ENCODE measurements around the gene HIF3A. TPM values are rescaled to one million over a fixed set of nuclear protein-coding genes. Genes with fewer than 3 reads are reported as not detected.
"Not testable (repeated sequence)": the region's sequence is repeated elsewhere in the genome, so short reads cannot be mapped to it uniquely, and the experiment has no call there.

Gene HIF3A
- total and polyA plus RNA-seq, 9 of the 15 experiments (the other 6 are each of a cell fraction or from before 2014, with no cell fraction given): 0.29 TPM; not detected in 8

DNA sequence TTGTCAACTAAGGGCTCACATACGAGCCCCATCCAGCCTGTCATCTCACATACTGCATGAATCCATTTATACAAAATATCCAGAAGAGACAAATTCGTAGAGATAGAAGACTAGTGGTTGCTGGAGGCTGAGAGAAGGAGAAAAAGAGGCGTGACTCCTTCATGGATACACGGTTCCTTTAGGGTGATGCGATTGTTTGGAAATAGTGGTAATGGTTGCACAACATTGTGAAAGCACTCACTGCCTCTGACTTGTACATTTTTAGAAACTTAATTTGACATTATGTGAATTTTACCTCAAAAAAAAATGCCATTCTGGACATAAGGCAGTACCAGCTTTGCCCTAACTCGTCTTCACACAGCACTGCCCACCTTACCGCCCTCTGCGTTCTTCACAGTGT is 40.0 kb upstream of the HIF3A start:
- Histone ChIP-seq H3K9ac (ENCODE audit: insufficient read depth in 1 of 2, low read depth in 2 of 2, low read length in 2 of 2) (no peak overlapping the region), H2AFZ (ENCODE audit: low read depth, low read length) (no peak overlapping the region), H3K9me3 (replicated peaks; ENCODE audit: control insufficient read depth, insufficient read depth, low read depth, low read length) (no peaks in the 10 kb centered on the region), H3K27me3 (ENCODE audit: control insufficient read depth in 2 of 2, insufficient read depth in 2 of 2, low read length in 2 of 2) (peaks cover 8 to 39% of the 10 kb centered on the region in 2 experiments; a peak in 4 of 5 replicates), H3K4me1 (replicated peaks in 1 of 2; ENCODE audit: control insufficient read depth in 2 of 2, insufficient read depth in 2 of 2, low read length in 2 of 2) (peaks cover 0 to 3% of the 10 kb centered on the region in 2 experiments; a peak in 1 of 5 replicates), H3K9me1 (ENCODE audit: control insufficient read depth, insufficient read depth, low read length) (no peaks in the 10 kb centered on the region), H3K27ac (ENCODE audit: extremely low read depth, low read depth, low read length) (no peak overlapping the region), H3K4me3 (no peak overlapping the region), H3K79me2 (ENCODE audit: control insufficient read depth, insufficient read depth, low read length) (no peaks in the 10 kb centered on the region), H4K20me1 (replicated peaks; ENCODE audit: control insufficient read depth, insufficient read depth, low read length) (no peaks in the 10 kb centered on the region), H3K4me2 (ENCODE audit: insufficient read depth, low read length) (no peak overlapping the region), H3K36me3 (ENCODE audit: control insufficient read depth, insufficient read depth, low read length) (no peaks in the 10 kb centered on the region)
- in situ Hi-C loops (cut with MboI) (no loop called here), intact Hi-C loops (cut with micrococcal nuclease) (no loop called here)
- no peak for DNase-seq (ENCODE audit: extremely low read depth in 1 of 4, low spot score in 3 of 4)
- BruUV-seq (replicated peaks): no TSS peak
- 1% methylated on average over 7 of the region's 8 CpGs for WGBS (ENCODE audit: insufficient coverage, low coverage, missing lambda C conversion rate)
- CTCF ChIA-PET (ENCODE audit: low intra/inter-chr PET ratio): interaction anchor here (0.6 kb wide), 1 partner anchor 228 kb away, joined by 4 read pairs; no protein-coding TSS in a partner anchor
- TF ChIP-seq CEBPG (CRISPR knock-in tag; IDR thresholded peaks at IDR 0.05): peak; percentile 50; the same call in 1 of the 2 replicates
- peak; percentile 43 to 87; a peak in 3 of 4 replicates for TF ChIP-seq CEBPG (tag; conservative IDR thresholded peaks at IDR 0.05 in 1 of 2, IDR thresholded peaks at IDR 0.05 in 1 of 2)
- TF ChIP-seq CEBPB (tag; IDR thresholded peaks at IDR 0.05): peak; percentile 62
- TF ChIP-seq, protein P1, sequence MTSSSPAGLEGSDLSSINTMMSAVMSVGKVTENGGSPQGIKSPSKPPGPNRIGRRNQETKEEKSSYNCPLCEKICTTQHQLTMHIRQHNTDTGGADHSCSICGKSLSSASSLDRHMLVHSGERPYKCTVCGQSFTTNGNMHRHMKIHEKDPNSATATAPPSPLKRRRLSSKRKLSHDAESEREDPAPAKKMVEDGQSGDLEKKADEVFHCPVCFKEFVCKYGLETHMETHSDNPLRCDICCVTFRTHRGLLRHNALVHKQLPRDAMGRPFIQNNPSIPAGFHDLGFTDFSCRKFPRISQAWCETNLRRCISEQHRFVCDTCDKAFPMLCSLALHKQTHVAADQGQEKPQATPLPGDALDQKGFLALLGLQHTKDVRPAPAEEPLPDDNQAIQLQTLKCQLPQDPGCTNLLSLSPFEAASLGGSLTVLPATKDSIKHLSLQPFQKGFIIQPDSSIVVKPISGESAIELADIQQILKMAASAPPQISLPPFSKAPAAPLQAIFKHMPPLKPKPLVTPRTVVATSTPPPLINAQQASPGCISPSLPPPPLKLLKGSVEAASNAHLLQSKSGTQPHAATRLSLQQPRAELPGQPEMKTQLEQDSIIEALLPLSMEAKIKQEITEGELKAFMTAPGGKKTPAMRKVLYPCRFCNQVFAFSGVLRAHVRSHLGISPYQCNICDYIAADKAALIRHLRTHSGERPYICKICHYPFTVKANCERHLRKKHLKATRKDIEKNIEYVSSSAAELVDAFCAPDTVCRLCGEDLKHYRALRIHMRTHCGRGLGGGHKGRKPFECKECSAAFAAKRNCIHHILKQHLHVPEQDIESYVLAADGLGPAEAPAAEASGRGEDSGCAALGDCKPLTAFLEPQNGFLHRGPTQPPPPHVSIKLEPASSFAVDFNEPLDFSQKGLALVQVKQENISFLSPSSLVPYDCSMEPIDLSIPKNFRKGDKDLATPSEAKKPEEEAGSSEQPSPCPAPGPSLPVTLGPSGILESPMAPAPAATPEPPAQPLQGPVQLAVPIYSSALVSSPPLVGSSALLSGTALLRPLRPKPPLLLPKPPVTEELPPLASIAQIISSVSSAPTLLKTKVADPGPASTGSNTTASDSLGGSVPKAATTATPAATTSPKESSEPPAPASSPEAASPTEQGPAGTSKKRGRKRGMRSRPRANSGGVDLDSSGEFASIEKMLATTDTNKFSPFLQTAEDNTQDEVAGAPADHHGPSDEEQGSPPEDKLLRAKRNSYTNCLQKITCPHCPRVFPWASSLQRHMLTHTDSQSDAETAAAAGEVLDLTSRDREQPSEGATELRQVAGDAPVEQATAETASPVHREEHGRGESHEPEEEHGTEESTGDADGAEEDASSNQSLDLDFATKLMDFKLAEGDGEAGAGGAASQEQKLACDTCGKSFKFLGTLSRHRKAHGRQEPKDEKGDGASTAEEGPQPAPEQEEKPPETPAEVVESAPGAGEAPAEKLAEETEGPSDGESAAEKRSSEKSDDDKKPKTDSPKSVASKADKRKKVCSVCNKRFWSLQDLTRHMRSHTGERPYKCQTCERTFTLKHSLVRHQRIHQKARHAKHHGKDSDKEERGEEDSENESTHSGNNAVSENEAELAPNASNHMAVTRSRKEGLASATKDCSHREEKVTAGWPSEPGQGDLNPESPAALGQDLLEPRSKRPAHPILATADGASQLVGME (CRISPR knock-in tag; IDR thresholded peaks at IDR 0.05): no peak
- TF ChIP-seq HIVEP1 (CRISPR knock-in tag; IDR thresholded peaks at IDR 0.05): no peak
- no peak for ATAC-seq
- POLR2A ChIA-PET: interaction anchor here (0.6 to 1.7 kb wide), 3 partner anchors 8 to 394 kb away, joined by 3 read pairs; partner anchors contain the start of gene SYMPK
- peak; percentile 32 for FAIRE-seq

DNA sequence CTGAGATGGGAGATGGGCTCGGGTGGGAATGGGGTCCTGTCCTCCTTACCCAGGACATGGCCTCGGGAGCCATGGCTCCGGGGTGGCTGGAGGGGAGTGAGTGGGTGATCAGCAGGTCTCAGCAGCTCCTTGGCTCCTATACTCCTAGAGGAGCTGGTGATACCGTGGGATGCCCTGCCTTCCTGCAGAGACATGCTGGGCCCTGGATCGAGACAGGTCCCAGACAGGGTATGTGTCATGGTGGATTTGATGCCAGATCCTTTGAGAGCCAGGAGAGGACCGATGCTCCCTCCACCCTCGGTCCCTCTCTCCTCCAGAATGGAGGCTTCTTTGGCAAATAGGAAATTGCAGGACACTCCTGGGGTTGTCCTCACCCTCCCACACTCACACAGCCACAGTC is 35.3 kb upstream of the HIF3A start:
- POLR2A ChIA-PET: interaction anchor here (0.8 kb wide), 1 partner anchor 9 kb away, joined by 3 read pairs; no protein-coding TSS in a partner anchor
- H4K20me1 ChIP-seq (replicated peaks; ENCODE audit: control insufficient read depth, insufficient read depth, low read length); H3K36me3 ChIP-seq (ENCODE audit: control insufficient read depth, insufficient read depth, low read length); H3K4me2 ChIP-seq (ENCODE audit: insufficient read depth, low read length); H3K9me1 ChIP-seq (ENCODE audit: control insufficient read depth, insufficient read depth, low read length); H3K79me2 ChIP-seq (ENCODE audit: control insufficient read depth, insufficient read depth, low read length); H3K4me1 ChIP-seq (replicated peaks in 1 of 2; ENCODE audit: control insufficient read depth in 2 of 2, insufficient read depth in 2 of 2, low read length in 2 of 2); H3K4me3 ChIP-seq; ATAC-seq; H3K9me3 ChIP-seq (replicated peaks; ENCODE audit: control insufficient read depth, insufficient read depth, low read depth, low read length); intact Hi-C loops (cut with micrococcal nuclease); CTCF ChIA-PET (ENCODE audit: low intra/inter-chr PET ratio); FAIRE-seq; H3K9ac ChIP-seq (ENCODE audit: insufficient read depth in 1 of 2, low read depth in 2 of 2, low read length in 2 of 2); H3K27ac ChIP-seq (ENCODE audit: extremely low read depth, low read depth, low read length); BruUV-seq (replicated peaks); DNase-seq (ENCODE audit: extremely low read depth in 1 of 4, low spot score in 3 of 4); H2AFZ ChIP-seq (ENCODE audit: low read depth, low read length): not testable (repeated sequence)
- in situ Hi-C loops (cut with MboI): loop anchor here (5.0 to 10.0 kb wide), 2 partner anchors 179 to 347 kb away; partner anchors contain the start of gene NANOS2
- H3K27me3 ChIP-seq (ENCODE audit: control insufficient read depth in 2 of 2, insufficient read depth in 2 of 2, low read length in 2 of 2): peaks cover 8 to 36% of the 10 kb centered on the region in 2 experiments
- 0% methylated on average over 3 of the region's 7 CpGs for WGBS (ENCODE audit: insufficient coverage, low coverage, missing lambda C conversion rate)
